H1 (cell line): ENCODE measurements around the gene MGLL. TPM values are rescaled to one million over a fixed set of nuclear protein-coding genes. Genes with fewer than 3 reads are reported as not detected.

Source experiments
- CTCF ChIA-PET: fragments of 300-600 bp; sonication (Branson Sonifier 250); formaldehyde crosslinking; loops from one replicate; lab custom pipeline; 2021; ENCODE audit not compliant: partially characterized antibody; lab: Charles Lee
- POLR2A ChIA-PET: fragments of 300-600 bp; sonication (Branson Sonifier 250); formaldehyde crosslinking; loops from one replicate; lab custom pipeline; 2021; ENCODE audit warnings: inconsistent platforms; ENCODE audit not compliant: partially characterized antibody; lab: Charles Lee
- DNase-seq, 2 experiments: peaks; one replicate each; pipeline versions ENCODE4 v3.0.0 to v3.0.0-alpha.2; 2010 to 2022; ENCODE audit warnings: low spot score in 2 of 2, low read depth in 1 of 2, mixed read lengths in 1 of 2
- FAIRE-seq: peaks from 2 replicates; lab custom pipeline; 2011; peaks lifted over from hg19 to GRCh38; lab: Jason Lieb, UNC
- H2AFZ ChIP-seq: 2 replicates; pipeline ENCODE4 v1.8.1; 2012; ENCODE audit warnings: low read length, inconsistent platforms
- H2AK5ac ChIP-seq: 2 replicates; pipeline ENCODE4 v1.6.1; 2013; ENCODE audit warnings: low read depth, low read length
- H2BK120ac ChIP-seq: replicated peaks from 2 replicates; pipeline ENCODE3; 2013; ENCODE audit warnings: low read depth, low read length, inconsistent platforms
- H2BK12ac ChIP-seq: 2 replicates; pipeline ENCODE4 v1.6.1; 2013; ENCODE audit warnings: low read depth, low read length
- H2BK15ac ChIP-seq: 2 replicates; pipeline ENCODE4 v1.6.1; 2013; ENCODE audit warnings: low read length
- H2BK20ac ChIP-seq: 2 replicates; pipeline ENCODE4 v1.6.1; 2013; ENCODE audit warnings: low read length
- H2BK5ac ChIP-seq: 2 replicates; pipeline ENCODE4 v1.6.1; 2013; ENCODE audit warnings: low read depth, low read length
- H3K14ac ChIP-seq: 2 replicates; pipeline ENCODE4 v1.6.1; 2013; ENCODE audit warnings: inconsistent platforms; ENCODE audit not compliant: insufficient read length
- H3K18ac ChIP-seq: 2 replicates; pipeline ENCODE4 v1.6.1; 2013; ENCODE audit warnings: low read length; ENCODE audit errors: extremely low read depth
- H3K23ac ChIP-seq: 2 replicates; pipeline ENCODE4 v1.6.1; 2013; ENCODE audit warnings: inconsistent platforms; ENCODE audit not compliant: insufficient read length
- H3K23me2 ChIP-seq: 2 replicates; pipeline ENCODE4 v1.6.1; 2013; ENCODE audit warnings: low read depth, low read length
- H3K27ac ChIP-seq: 2 replicates; pipeline ENCODE4 v1.6.1; 2011; ENCODE audit warnings: low read depth, low read length, inconsistent platforms
- H3K27me3 ChIP-seq, 4 experiments: replicated peaks in 1 of 4; 1 replicate in 1 of 4; 2 replicates in 3 of 4; pipeline versions ENCODE4 v1.6.1 to v1.8.1; 2011 to 2013; ENCODE audit warnings: low read length in 3 of 4, mild to moderate bottlenecking in 3 of 4, inconsistent platforms in 2 of 4, mixed read lengths in 2 of 4, moderate library complexity in 1 of 4; ENCODE audit not compliant: control insufficient read depth in 3 of 4, insufficient read depth in 3 of 4; ENCODE audit errors: extremely low read depth in 1 of 4
- H3K36me3 ChIP-seq, 4 experiments: 2 replicates each; pipeline versions ENCODE4 v1.6.1 to v1.8.1; 2011 to 2013; ENCODE audit warnings: mild to moderate bottlenecking in 4 of 4, low read length in 3 of 4, moderate library complexity in 2 of 4, control low read depth in 1 of 4, inconsistent platforms in 1 of 4; ENCODE audit not compliant: insufficient read depth in 4 of 4, control insufficient read depth in 2 of 4
- H3K4ac ChIP-seq: replicated peaks from 2 replicates; pipeline ENCODE3; 2013; ENCODE audit warnings: low read length, low read depth, mixed read lengths, inconsistent platforms; ENCODE audit not compliant: insufficient read length
- H3K4me1 ChIP-seq, 4 experiments: replicated peaks in 1 of 4; 1 replicate in 1 of 4; 2 replicates in 3 of 4; pipeline versions ENCODE4 v1.6.1 to v1.8.1; 2011 to 2013; ENCODE audit warnings: low read length in 3 of 4, inconsistent platforms in 2 of 4, mixed read lengths in 1 of 4; ENCODE audit not compliant: insufficient read depth in 4 of 4, control insufficient read depth in 3 of 4
- H3K4me2 ChIP-seq, 2 experiments: 2 replicates each; pipeline versions ENCODE4 v1.6.1 to v1.8.1; 2011 to 2013; ENCODE audit warnings: low read depth in 2 of 2, low read length in 2 of 2, control low read depth in 1 of 2, inconsistent platforms in 1 of 2, mild to moderate bottlenecking in 1 of 2; ENCODE audit not compliant: insufficient read depth in 1 of 2
- H3K4me3 ChIP-seq, 4 experiments: fragments of 200-600, 300-600 bp in 1 of 4; sonication (generic), shearing (Covaris generic), sonication (Bioruptor Twin) in 1 of 4; 2 replicates each; pipeline versions ENCODE4 v1.5.1 to v1.8.1; 2011 to 2016; ENCODE audit warnings: low read length in 4 of 4, low read depth in 3 of 4, control low read depth in 2 of 4, inconsistent platforms in 2 of 4, mild to moderate bottlenecking in 2 of 4, mixed read lengths in 1 of 4, moderate library complexity in 1 of 4; ENCODE audit not compliant: insufficient read depth in 2 of 4; ENCODE audit errors: extremely low read depth in 1 of 4
- H3K56ac ChIP-seq: replicated peaks from 2 replicates; pipeline ENCODE3; 2013; ENCODE audit warnings: low read depth, mild to moderate bottlenecking, mixed read lengths, low read length, inconsistent platforms; ENCODE audit not compliant: insufficient read length
- H3K79me1 ChIP-seq: 2 replicates; pipeline ENCODE4 v1.6.1; 2013; ENCODE audit warnings: low read depth, low read length, control low read depth
- H3K79me2 ChIP-seq, 2 experiments: 2 replicates each; pipeline versions ENCODE4 v1.6.1 to v1.8.1; 2012 to 2013; ENCODE audit warnings: low read length in 2 of 2, mild to moderate bottlenecking in 2 of 2, inconsistent platforms in 1 of 2; ENCODE audit not compliant: insufficient read depth in 2 of 2, control insufficient read depth in 1 of 2
- H3K9ac ChIP-seq, 4 experiments: replicated peaks in 1 of 4; 1 replicate in 1 of 4; 2 replicates in 3 of 4; pipeline versions ENCODE4 v1.6.1 to v1.8.1; 2011 to 2013; ENCODE audit warnings: low read depth in 3 of 4, low read length in 3 of 4, control low read depth in 2 of 4, mild to moderate bottlenecking in 2 of 4, moderate library complexity in 2 of 4, inconsistent platforms in 1 of 4; ENCODE audit errors: extremely low read depth in 1 of 4
- H3K9me3 ChIP-seq, 2 experiments: 2 replicates each; pipeline versions ENCODE4 v1.6.1 to v1.8.1; 2012 to 2013; ENCODE audit warnings: mild to moderate bottlenecking in 2 of 2, moderate library complexity in 2 of 2, control low read depth in 1 of 2, inconsistent platforms in 1 of 2, low read depth in 1 of 2, low read length in 1 of 2, mixed read lengths in 1 of 2; ENCODE audit not compliant: insufficient read depth in 2 of 2
- H4K20me1 ChIP-seq, 2 experiments: replicated peaks in 1 of 2; 2 replicates each; pipeline versions ENCODE3 to v1.8.1; 2011 to 2013; ENCODE audit warnings: inconsistent platforms in 2 of 2, low read length in 2 of 2, mild to moderate bottlenecking in 1 of 2; ENCODE audit not compliant: insufficient read depth in 2 of 2, control insufficient read depth in 1 of 2
- H4K5ac ChIP-seq: 2 replicates; pipeline ENCODE4 v1.6.1; 2013; ENCODE audit warnings: low read length, low read depth, mixed read lengths, inconsistent platforms; ENCODE audit not compliant: insufficient read length
- H4K8ac ChIP-seq: 2 replicates; pipeline ENCODE4 v1.8.0; 2013; ENCODE audit warnings: mild to moderate bottlenecking, moderate library complexity, low read length, inconsistent platforms; ENCODE audit not compliant: insufficient read depth; ENCODE audit errors: extremely low read depth
- H4K91ac ChIP-seq: replicated peaks from 2 replicates; pipeline ENCODE3; 2013; ENCODE audit warnings: low read length, mixed read lengths, inconsistent platforms; ENCODE audit not compliant: insufficient read length
- CHD2 ChIP-seq: IDR thresholded peaks from 2 replicates; pipeline ENCODE4 v1.6.1; 2012; ENCODE audit warnings: low read length, improper control_type of control experiment
- CREB1 ChIP-seq: IDR thresholded peaks from 2 replicates; pipeline ENCODE4 v1.6.1; 2012; ENCODE audit warnings: inconsistent platforms
- JUND ChIP-seq: IDR thresholded peaks from 2 replicates; pipeline ENCODE4 v1.6.1; 2011; ENCODE audit warnings: mild to moderate bottlenecking, improper control_type of control experiment, low read length
- KDM4A ChIP-seq: IDR thresholded peaks from one replicate; pipeline ENCODE4 v1.7.1; 2012; ENCODE audit warnings: low read depth, mild to moderate bottlenecking, moderate library complexity, low read length, inconsistent platforms; ENCODE audit not compliant: severe bottlenecking
- PHF8 ChIP-seq: fragments of 200-600 bp; sonication (generic); conservative IDR thresholded peaks from 2 replicates; pipeline ENCODE4 v1.7.1; 2012; ENCODE audit warnings: low read depth, mild to moderate bottlenecking, inconsistent platforms, low read length, moderate library complexity
- POLR2AphosphoS5 ChIP-seq: IDR thresholded peaks from 2 replicates; pipeline ENCODE4 v1.6.1; 2011; ENCODE audit warnings: low read depth, low read length
- POU5F1 ChIP-seq: IDR thresholded peaks from 2 replicates; pipeline ENCODE4 v1.6.1; 2011; ENCODE audit warnings: low read depth, mild to moderate bottlenecking, low read length, moderate library complexity
- RBBP5 ChIP-seq: IDR thresholded peaks from 2 replicates; pipeline ENCODE4 v1.7.1; 2012; ENCODE audit warnings: low read depth, mild to moderate bottlenecking, inconsistent platforms, low read length, moderate library complexity, borderline replicate concordance
- SIRT6 ChIP-seq: IDR thresholded peaks from one replicate; pipeline ENCODE4 v1.7.1; 2012; ENCODE audit warnings: low read length, inconsistent platforms
- SP2 ChIP-seq: IDR thresholded peaks from 2 replicates; pipeline ENCODE4 v1.6.1; 2012; ENCODE audit warnings: mild to moderate bottlenecking, low read length, inconsistent platforms
- SP4 ChIP-seq: IDR thresholded peaks from 2 replicates; pipeline ENCODE4 v1.6.1; 2012; ENCODE audit warnings: low read length, inconsistent platforms
- SUZ12 ChIP-seq: fragments of 200-600 bp; sonication (generic); IDR thresholded peaks from 2 replicates; pipeline ENCODE4 v1.6.1; 2012; ENCODE audit warnings: mild to moderate bottlenecking, inconsistent platforms, low read length, moderate library complexity, mixed read lengths
- TAF1 ChIP-seq: IDR thresholded peaks from 2 replicates; pipeline ENCODE4 v1.6.1; 2011; ENCODE audit warnings: mild to moderate bottlenecking, low read depth, low read length
- WGBS, 2 experiments: shearing (Covaris generic) in 1 of 2; methylation state at CpG; one replicate each; pipeline versions ENCODE4 v1.1.6 to v1.1.7; 2013 to 2015; ENCODE audit warnings: low lambda C conversion rate in 2 of 2, mixed read lengths in 2 of 2, inconsistent platforms in 1 of 2, low coverage in 1 of 2, missing lambda C conversion rate in 1 of 2; ENCODE audit not compliant: insufficient replicate concordance in 2 of 2, insufficient coverage in 1 of 2, insufficient read length in 1 of 2; ENCODE audit errors: extremely low coverage in 1 of 2, missing lambda C conversion rate in 1 of 2; 5-methylcytosine and 5-hydroxymethylcytosine counted together
- polyA plus RNA-seq, 7 experiments: library from polyadenylated mRNA; depleted of rRNA in 3 of 7; stranded (reverse) in 5 of 7; unstranded in 2 of 7; fragments of >200 nt in 5 of 7; fragments of 200-250 nt in 2 of 7; gene quantifications; 1 replicate in 5 of 7; 2 replicates in 1 of 7; 4 replicates in 1 of 7; pipeline versions ENCODE4 v1.2.1 to v1.2.3, GENCODE V29; 2011 to 2013; ENCODE audit warnings: missing spikeins in 2 of 7, mixed read lengths in 2 of 7
- total RNA-seq: library from RNA; stranded (reverse); fragmentation: NEBNext Ultra II Directional; extraction: Animal tissue kit (Norgen Biotek cat#: 25700); gene quantifications from 2 replicates; pipeline ENCODE4 v1.2.1, GENCODE V29; 2021
- TF ChIP-seq, protein P1 (sequence below): IDR thresholded peaks from 2 replicates; pipeline ENCODE4 v1.6.1; 2012; ENCODE audit warnings: inconsistent platforms

Gene MGLL
- total and polyA plus RNA-seq, 2 of the 8 experiments (the other 6 are each of a cell fraction or from before 2014, with no cell fraction given): 0.05 to 0.34 TPM

DNA sequence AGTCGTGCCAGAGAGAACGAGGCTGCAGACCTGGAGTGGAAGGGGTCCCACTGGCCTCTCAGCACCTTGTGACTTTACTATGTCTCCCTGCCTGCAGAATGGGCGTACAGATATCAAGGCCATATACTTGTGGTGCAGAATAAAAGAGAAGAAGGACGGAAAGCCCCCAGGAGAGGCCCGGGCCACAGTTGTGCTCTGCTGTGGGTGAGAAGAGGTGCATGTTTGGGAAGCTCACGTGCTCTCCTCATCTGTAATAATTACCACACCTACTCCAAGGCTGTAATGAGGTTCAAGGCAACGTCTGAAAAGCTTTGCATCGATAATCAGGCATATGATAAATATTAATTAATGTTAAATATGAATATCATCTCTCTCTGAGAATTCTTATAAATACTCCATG is 58.0 kb downstream of the MGLL start:
- no peak for DNase-seq
- Histone ChIP-seq H3K27ac (no peak overlapping the region), H3K4ac (no peak overlapping the region), H3K27me3 (no peaks in the 10 kb centered on the region), H3K79me2 (no peaks in the 10 kb centered on the region), H2BK12ac (no peak overlapping the region), H3K4me3 (no peak overlapping the region), H2BK20ac (no peak overlapping the region), H3K23me2 (no peaks in the 10 kb centered on the region), H4K20me1 (no peaks in the 10 kb centered on the region), H3K4me1 (no peaks in the 10 kb centered on the region), H3K9ac (no peak overlapping the region), H3K18ac (no peak overlapping the region), H3K9me3 (no peaks in the 10 kb centered on the region), H4K5ac (no peak overlapping the region), H2AFZ (no peak overlapping the region), H4K8ac (no peak overlapping the region), H3K56ac (no peak overlapping the region), H2BK5ac (no peak overlapping the region), H3K79me1 (no peaks in the 10 kb centered on the region), H4K91ac (no peak overlapping the region), H2BK15ac (no peak overlapping the region), H2AK5ac (no peak overlapping the region), H3K36me3 (no peaks in the 10 kb centered on the region), H3K4me2 (no peak overlapping the region), H3K23ac (no peak overlapping the region), H3K14ac (no peak overlapping the region), H2BK120ac (no peak overlapping the region)
- WGBS, 2 experiments: 83% methylated on average over 8 of the region's 8 CpGs; no CpG with 5 or more reads in 1 of the 2 experiments
- CTCF ChIA-PET: interaction anchor here (1.1 to 3.2 kb wide), 9 partner anchors 14 to 189 kb away, joined by 3 to 14 read pairs (median 4); no protein-coding TSS in a partner anchor
- TF ChIP-seq SUZ12: no peak
- no peak for TF ChIP-seq SIRT6
- no peak for TF ChIP-seq CHD2
- no peak for TF ChIP-seq SP4
- TF ChIP-seq RBBP5: no peak
- no peak for TF ChIP-seq POLR2AphosphoS5
- TF ChIP-seq JUND: no peak
- TF ChIP-seq KDM4A: no peak
- no peak for TF ChIP-seq TAF1
- TF ChIP-seq, protein P1, sequence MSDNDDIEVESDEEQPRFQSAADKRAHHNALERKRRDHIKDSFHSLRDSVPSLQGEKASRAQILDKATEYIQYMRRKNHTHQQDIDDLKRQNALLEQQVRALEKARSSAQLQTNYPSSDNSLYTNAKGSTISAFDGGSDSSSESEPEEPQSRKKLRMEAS: no peak
- TF ChIP-seq PHF8: no peak
- no peak for TF ChIP-seq CREB1
- no peak for TF ChIP-seq SP2
- TF ChIP-seq POU5F1: no peak
- no peak for FAIRE-seq
- POLR2A ChIA-PET: interaction anchor here (1.2 kb wide), 1 partner anchor 12 kb away, joined by 3 read pairs; no protein-coding TSS in a partner anchor
